ENCODE data around the gene MSX1.

DNA sequence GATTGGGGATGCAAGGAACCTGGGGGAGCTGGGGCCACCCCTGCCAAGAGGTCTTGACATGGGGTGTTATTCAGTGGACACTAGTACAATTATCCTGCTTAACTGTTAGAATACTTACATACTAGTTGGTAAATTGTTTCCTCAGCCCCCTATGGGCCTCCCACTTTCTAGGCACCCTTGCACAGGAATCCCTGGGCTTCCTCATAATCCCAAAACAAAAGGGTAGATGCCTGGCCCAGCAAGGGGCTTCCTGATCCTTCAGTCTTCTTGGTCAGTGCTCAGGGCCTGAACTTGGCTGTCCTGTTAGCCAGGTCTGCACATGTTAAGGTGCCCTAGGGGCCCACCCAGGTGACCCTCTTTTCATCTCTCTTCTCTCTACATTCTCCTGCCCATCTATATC is 48.7 kb upstream of the MSX1 start:
- TF ChIP-seq, protein P1, sequence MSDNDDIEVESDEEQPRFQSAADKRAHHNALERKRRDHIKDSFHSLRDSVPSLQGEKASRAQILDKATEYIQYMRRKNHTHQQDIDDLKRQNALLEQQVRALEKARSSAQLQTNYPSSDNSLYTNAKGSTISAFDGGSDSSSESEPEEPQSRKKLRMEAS (IDR thresholded peaks at IDR 0.05; ENCODE audit: insufficient read depth, insufficient read length), result no peak
- TF ChIP-seq POLR2A (IDR thresholded peaks at IDR 0.05; ENCODE audit: low read depth, low read length) (no peak), EZH2 (IDR thresholded peaks at IDR 0.05; ENCODE audit: borderline replicate concordance, low read depth, low read length, severe bottlenecking) (no peak), POLR2AphosphoS5 (IDR thresholded peaks at IDR 0.05; ENCODE audit: insufficient read depth, low read depth, low read length) (no peak), GATA2 (IDR thresholded peaks at IDR 0.05; ENCODE audit: insufficient read depth, insufficient read length, low read depth, low read length) (no peak), FOS (IDR thresholded peaks at IDR 0.05; ENCODE audit: borderline replicate concordance, insufficient read depth, low read length) (no peak), MYC (IDR thresholded peaks at IDR 0.05; ENCODE audit: low read depth, low read length) (no peak), JUN (IDR thresholded peaks at IDR 0.05; ENCODE audit: borderline replicate concordance, insufficient read depth, insufficient read length, low read depth) (no peak)
- TF ChIP-seq, protein P2, sequence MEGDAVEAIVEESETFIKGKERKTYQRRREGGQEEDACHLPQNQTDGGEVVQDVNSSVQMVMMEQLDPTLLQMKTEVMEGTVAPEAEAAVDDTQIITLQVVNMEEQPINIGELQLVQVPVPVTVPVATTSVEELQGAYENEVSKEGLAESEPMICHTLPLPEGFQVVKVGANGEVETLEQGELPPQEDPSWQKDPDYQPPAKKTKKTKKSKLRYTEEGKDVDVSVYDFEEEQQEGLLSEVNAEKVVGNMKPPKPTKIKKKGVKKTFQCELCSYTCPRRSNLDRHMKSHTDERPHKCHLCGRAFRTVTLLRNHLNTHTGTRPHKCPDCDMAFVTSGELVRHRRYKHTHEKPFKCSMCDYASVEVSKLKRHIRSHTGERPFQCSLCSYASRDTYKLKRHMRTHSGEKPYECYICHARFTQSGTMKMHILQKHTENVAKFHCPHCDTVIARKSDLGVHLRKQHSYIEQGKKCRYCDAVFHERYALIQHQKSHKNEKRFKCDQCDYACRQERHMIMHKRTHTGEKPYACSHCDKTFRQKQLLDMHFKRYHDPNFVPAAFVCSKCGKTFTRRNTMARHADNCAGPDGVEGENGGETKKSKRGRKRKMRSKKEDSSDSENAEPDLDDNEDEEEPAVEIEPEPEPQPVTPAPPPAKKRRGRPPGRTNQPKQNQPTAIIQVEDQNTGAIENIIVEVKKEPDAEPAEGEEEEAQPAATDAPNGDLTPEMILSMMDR (IDR thresholded peaks at IDR 0.05; ENCODE audit: extremely low read depth in 1 of 2, insufficient read depth in 1 of 2, low read depth in 1 of 2, low read length in 2 of 2), result no peak
